Common myeloid progenitor, CD34-positive (primary cell): ENCODE measurements around the gene ACTL7A. TPM values are rescaled to one million over a fixed set of nuclear protein-coding genes. Genes with fewer than 3 reads are reported as not detected.

Experiments
- CTCF ChIA-PET: fragments of 350-600 bp; sonication (Branson Sonifier 250); formaldehyde crosslinking; loops from one replicate; lab custom pipeline; 2021; ENCODE audit warnings: antibody characterized with exemption; lab: Charles Lee
- POLR2A ChIA-PET: fragments of 350-600 bp; sonication (Branson Sonifier 250); formaldehyde crosslinking; loops from one replicate; lab custom pipeline; 2021; ENCODE audit warnings: antibody characterized with exemption; lab: Charles Lee
- DNase-seq, 3 donors: peaks; one replicate each; pipeline versions ENCODE4 v3.0.0 to v3.0.0-alpha.2; 2013
- H3K27ac ChIP-seq, 2 experiments: 1 replicate in 1 of 2; 2 replicates in 1 of 2; pipeline ENCODE4 v1.7.0; 2013; ENCODE audit warnings: inconsistent platforms in 2 of 2, low read length in 2 of 2, mild to moderate bottlenecking in 2 of 2, low read depth in 1 of 2, moderate library complexity in 1 of 2; ENCODE audit not compliant: severe bottlenecking in 2 of 2, insufficient read depth in 1 of 2, poor library complexity in 1 of 2
- H3K27me3 ChIP-seq, 5 experiments: replicated peaks in 2 of 5; 1 replicate in 3 of 5; 2 replicates in 2 of 5; pipeline versions ENCODE4 v1.6.1 to v1.7.0; 2013; ENCODE audit warnings: low read length in 4 of 5, mild to moderate bottlenecking in 2 of 5, moderate library complexity in 2 of 5, inconsistent platforms in 1 of 5; ENCODE audit not compliant: insufficient read depth in 5 of 5, control insufficient read depth in 4 of 5
- H3K36me3 ChIP-seq, 4 experiments: 1 replicate in 2 of 4; 2 replicates in 2 of 4; pipeline versions ENCODE4 v1.6.1 to v1.7.0; 2013; ENCODE audit warnings: low read length in 3 of 4, control low read depth in 1 of 4, mild to moderate bottlenecking in 1 of 4; ENCODE audit not compliant: control insufficient read depth in 4 of 4, insufficient read depth in 4 of 4
- H3K4me1 ChIP-seq, 4 experiments: 1 replicate in 3 of 4; 2 replicates in 1 of 4; pipeline versions ENCODE4 v1.6.1 to v1.7.1; 2013; ENCODE audit warnings: low read length in 3 of 4, mild to moderate bottlenecking in 3 of 4, control low read depth in 1 of 4, inconsistent platforms in 1 of 4, moderate library complexity in 1 of 4; ENCODE audit not compliant: control insufficient read depth in 4 of 4, insufficient read depth in 4 of 4; ENCODE audit errors: control extremely low read depth in 1 of 4
- H3K4me3 ChIP-seq, 7 experiments: 1 replicate in 4 of 7; 2 replicates in 3 of 7; pipeline versions ENCODE4 v1.5.1 to v1.7.0; 2013; ENCODE audit warnings: mild to moderate bottlenecking in 7 of 7, low read length in 6 of 7, moderate library complexity in 6 of 7, inconsistent platforms in 2 of 7, low read depth in 2 of 7, control low read depth in 1 of 7; ENCODE audit not compliant: insufficient read depth in 4 of 7, control insufficient read depth in 1 of 7; ENCODE audit errors: extremely low read depth in 1 of 7
- H3K9me3 ChIP-seq, 5 experiments: 1 replicate in 4 of 5; 2 replicates in 1 of 5; pipeline versions ENCODE4 v1.6.1 to v1.7.1; 2013; ENCODE audit warnings: low read length in 4 of 5, mild to moderate bottlenecking in 2 of 5, inconsistent platforms in 1 of 5, low read depth in 1 of 5, moderate library complexity in 1 of 5; ENCODE audit not compliant: control insufficient read depth in 4 of 5, insufficient read depth in 2 of 5; ENCODE audit errors: control extremely low read depth in 1 of 5
- WGBS: methylation state at CpG from one replicate; pipeline ENCODE4 v1.1.5; 2013; ENCODE audit not compliant: insufficient coverage; 5-methylcytosine and 5-hydroxymethylcytosine counted together
- polyA plus RNA-seq: library from polyadenylated mRNA; unstranded; fragments of 120-200 nt; gene quantifications from one replicate; pipeline ENCODE4 v1.2.1, GENCODE V29; 2013

ACTL7A gene
- polyA plus RNA-seq = not detected

- 100% methylated on average over 1 of the region's 3 CpGs for WGBS
- no peak within 1 kb of the TSS for H3K27ac ChIP-seq
- H3K4me1 ChIP-seq = no peaks in the 10 kb centered on the region
- H3K27me3 ChIP-seq = no peaks in the 10 kb centered on the region
- ChIA-PET POLR2A (no interaction called here), CTCF (no interaction called here)
- H3K36me3 ChIP-seq = no peaks in the 10 kb centered on the region
- H3K4me3 ChIP-seq = no peak within 1 kb of the TSS
- DNase-seq = no peak
- no peaks in the 10 kb centered on the region for H3K9me3 ChIP-seq
Observed at GRCh38 chr9:108861997-108862396, at the start of gene ACTL7A. TSS of gene ACTL7A (plus strand) at chr9:108862266. CDS start at chr9:108862323, 57 bp downstream.

GRCh38 chr9:108812396-108813025 lies 49.6 kb upstream of the ACTL7A start:
- no peaks in the 10 kb centered on the region for H3K9me3 ChIP-seq
- no peaks in the 10 kb centered on the region for H3K27me3 ChIP-seq
- no peak for DNase-seq
- no peaks in the 10 kb centered on the region for H3K36me3 ChIP-seq
- H3K27ac ChIP-seq = no peak overlapping the region
- H3K4me3 ChIP-seq = no peak overlapping the region
- CTCF ChIA-PET = no interaction called here
- 99% methylated on average over 6 of the region's 8 CpGs for WGBS
- H3K4me1 ChIP-seq = peaks cover 4 to 13% (median 9%) of the 10 kb centered on the region in 4 experiments
- POLR2A ChIA-PET = no interaction called here

- POLR2A ChIA-PET = interaction anchor here (0.7 kb wide), 1 partner anchor 22 kb away, joined by 3 read pairs; no protein-coding TSS in a partner anchor
- Histone ChIP-seq H3K27me3 (no peaks in the 10 kb centered on the region), H3K4me3 (no peak overlapping the region), H3K27ac (no peak overlapping the region), H3K36me3 (no peaks in the 10 kb centered on the region), H3K4me1 (peaks cover 4 to 13% (median 9%) of the 10 kb centered on the region in 4 experiments), H3K9me3 (no peaks in the 10 kb centered on the region)
- CTCF ChIA-PET = interaction anchor here (0.9 to 2.1 kb wide), 15 partner anchors 9 to 1391 kb away, joined by 3 to 8 read pairs (median 4); no protein-coding TSS in a partner anchor
- DNase-seq = peak; percentile 65 to 78 (median 76)
- WGBS = 92% methylated on average over 2 of the region's 2 CpGs
Observed at GRCh38 chr9:108813951-108814601, 48.0 kb upstream of the ACTL7A start.

- no peaks in the 10 kb centered on the region for H3K36me3 ChIP-seq
- H3K27me3 ChIP-seq = no peaks in the 10 kb centered on the region
- H3K4me1 ChIP-seq = peaks cover 4 to 13% (median 9%) of the 10 kb centered on the region in 4 experiments
- no peak overlapping the region for H3K4me3 ChIP-seq
- no peak overlapping the region for H3K27ac ChIP-seq
- CTCF ChIA-PET = interaction anchor here (1.2 to 2.1 kb wide), 5 partner anchors 14 to 543 kb away, joined by 3 to 8 read pairs (median 4); no protein-coding TSS in a partner anchor
- POLR2A ChIA-PET = no interaction called here
- WGBS = 88% methylated on average over 3 of the region's 3 CpGs
- DNase-seq = no peak
- no peaks in the 10 kb centered on the region for H3K9me3 ChIP-seq
Observed at GRCh38 chr9:108815156-108815555, 46.9 kb upstream of the ACTL7A start.

- Histone ChIP-seq H3K27ac (no peak overlapping the region), H3K9me3 (no peaks in the 10 kb centered on the region), H3K36me3 (no peaks in the 10 kb centered on the region), H3K27me3 (no peaks in the 10 kb centered on the region), H3K4me1 (peaks cover 4 to 13% (median 9%) of the 10 kb centered on the region in 4 experiments), H3K4me3 (peak overlapping the region in 3 of 7 experiments; percentile 4 to 64 (median 15))
- DNase-seq = peak; percentile 27 to 76 (median 62)
- CTCF ChIA-PET = interaction anchor here (1.2 to 1.8 kb wide), 2 partner anchors 19 to 1393 kb away, joined by 5 read pairs; no protein-coding TSS in a partner anchor
- POLR2A ChIA-PET = no interaction called here
- WGBS = 0% methylated on average over 4 of the region's 10 CpGs
Observed at GRCh38 chr9:108816037-108816436, 46.0 kb upstream of the ACTL7A start.

GRCh38 chr9:108823829-108824228 lies 38.2 kb upstream of the ACTL7A start:
- Histone ChIP-seq H3K36me3 (no peaks in the 10 kb centered on the region), H3K4me1 (no peaks in the 10 kb centered on the region), H3K27me3 (no peaks in the 10 kb centered on the region), H3K9me3 (peaks cover 1 to 16% (median 7%) of the 10 kb centered on the region in 5 experiments), H3K27ac (no peak overlapping the region), H3K4me3 (no peak overlapping the region)
- 100% methylated on average over 3 of the region's 3 CpGs for WGBS
- no peak for DNase-seq
- ChIA-PET POLR2A (no interaction called here), CTCF (interaction anchor here (2.1 kb wide), 1 partner anchor 10 kb away, joined by 5 read pairs; no protein-coding TSS in a partner anchor)
